ENCODE data around the gene TP53RK.

The TP53RK gene

GRCh38 chr20:46640536-46641311 lies 48.5 kb downstream of the TP53RK start:
- no peak for DNase-seq (ENCODE audit: low read depth in 1 of 2, low spot score in 1 of 2)

GRCh38 chr20:46640044-46640443 lies 49.2 kb downstream of the TP53RK start:
- DNase-seq (ENCODE audit: low read depth in 1 of 2, low spot score in 1 of 2), result no peak

DNA sequence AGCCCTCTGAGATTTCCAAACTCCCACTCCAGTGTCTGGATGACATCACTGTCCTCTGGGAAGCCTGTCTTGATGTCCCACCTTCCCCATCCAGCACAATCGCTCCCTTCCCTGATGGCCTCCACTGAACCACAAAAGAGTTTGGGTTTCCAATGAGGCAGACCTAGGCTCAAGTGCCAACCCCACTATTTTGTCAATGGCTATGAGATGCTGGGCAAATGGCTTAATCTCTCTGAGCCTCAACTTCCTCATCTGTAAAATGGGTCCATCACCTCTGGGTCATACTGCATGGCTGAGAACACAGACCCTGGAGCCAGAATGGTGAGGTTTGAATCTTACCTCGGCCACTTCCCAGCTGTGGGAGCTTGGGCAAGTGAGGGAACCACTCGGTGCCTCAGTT lies 49.7 kb downstream of the TP53RK start:
- DNase-seq (ENCODE audit: low read depth in 1 of 2, low spot score in 1 of 2), result no peak

GRCh38 chr20:46638898-46639274 lies 50.4 kb downstream of the TP53RK start:
- no peak for DNase-seq (ENCODE audit: low read depth in 1 of 2, low spot score in 1 of 2)

DNA sequence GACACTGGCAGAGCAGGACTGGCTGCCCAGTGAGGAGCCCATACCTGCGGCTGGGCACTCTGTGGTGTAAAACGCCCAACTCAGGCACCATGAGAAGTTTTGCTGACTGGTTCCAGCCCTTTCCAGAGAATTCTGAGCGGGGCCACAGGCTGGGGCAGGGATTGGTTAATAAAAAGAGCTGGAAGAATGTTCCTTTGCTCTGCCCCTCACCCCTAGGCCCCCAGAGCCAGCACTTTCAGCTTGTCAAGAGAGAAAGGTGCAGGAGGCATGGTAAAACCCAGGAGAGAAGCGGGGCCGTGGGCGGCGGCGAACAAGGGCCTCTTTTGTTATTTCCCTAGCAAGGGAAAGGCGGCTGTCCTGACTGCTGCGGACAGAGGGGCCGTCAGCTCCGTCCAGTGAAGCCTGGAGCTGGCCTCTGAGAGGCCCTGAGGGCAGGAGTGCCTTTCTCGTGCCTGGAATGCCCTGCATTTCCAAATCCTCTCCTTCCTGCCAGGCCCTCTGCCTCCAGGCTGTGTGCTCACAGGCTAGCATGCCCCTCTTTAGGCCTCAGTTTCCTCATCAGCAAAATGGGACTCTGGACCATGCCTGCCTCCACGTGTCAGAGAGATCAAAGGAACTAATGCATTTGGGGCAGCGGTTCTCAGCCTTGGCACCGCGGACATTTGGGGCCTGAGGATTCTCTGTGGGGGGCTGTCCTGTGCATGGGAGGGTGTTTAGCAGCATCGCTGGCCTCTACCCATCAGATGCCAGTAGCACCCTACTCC lies 50.9 kb downstream of the TP53RK start:
- DNase-seq (ENCODE audit: low read depth in 1 of 2, low spot score in 1 of 2), result no peak

- DNase-seq (ENCODE audit: low read depth in 1 of 2, low spot score in 1 of 2), result no peak
These were observed 51.7 kb downstream of the TP53RK start for GRCh38 chr20:46637427-46638133.

DNA sequence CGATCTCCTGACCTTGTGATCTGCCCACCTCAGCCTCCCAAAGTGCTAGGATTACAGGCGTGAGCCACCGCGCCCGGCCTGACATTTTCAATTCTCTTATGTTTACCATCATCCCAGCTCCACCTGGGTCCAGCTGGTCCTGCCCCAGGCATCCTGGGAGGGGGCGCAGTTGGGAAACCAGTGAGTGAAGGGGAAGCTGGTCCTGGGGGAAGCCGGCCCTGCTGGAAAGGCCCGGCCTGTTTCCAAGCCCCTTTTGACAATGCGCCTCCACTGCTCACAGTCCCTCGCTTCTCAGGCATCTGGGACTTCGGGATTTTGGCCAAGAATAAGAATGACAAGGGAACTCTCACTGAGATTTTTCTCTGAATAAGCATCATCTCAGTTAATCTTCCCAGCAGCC lies 52.2 kb downstream of the TP53RK start:
- DNase-seq (ENCODE audit: low read depth in 1 of 2, low spot score in 1 of 2), result no peak

DNA sequence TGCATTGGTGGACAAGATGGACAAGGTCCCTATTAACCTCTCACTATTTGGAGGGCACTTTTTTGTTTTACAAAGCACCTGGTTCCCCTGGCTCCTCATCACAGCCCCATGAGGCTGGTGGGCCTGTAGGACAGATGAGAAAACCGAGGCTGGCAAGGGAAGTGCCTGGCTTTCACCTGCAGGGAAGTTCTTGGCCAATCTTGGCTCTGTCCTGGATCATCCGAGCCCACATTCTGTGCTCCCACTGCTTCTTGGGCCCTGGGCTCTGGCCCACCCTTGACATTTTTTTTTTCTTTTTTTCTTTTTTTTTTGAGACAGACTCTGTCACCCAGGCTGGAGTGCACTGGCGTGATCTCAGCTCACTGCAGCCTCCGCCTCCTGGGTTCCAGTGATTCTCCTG lies 52.7 kb downstream of the TP53RK start:
- no peak for DNase-seq (ENCODE audit: low read depth in 1 of 2, low spot score in 1 of 2)

GRCh38 chr20:46635514-46636136 lies 53.6 kb downstream of the TP53RK start:
- no peak for DNase-seq (ENCODE audit: low read depth in 1 of 2, low spot score in 1 of 2)

DNA sequence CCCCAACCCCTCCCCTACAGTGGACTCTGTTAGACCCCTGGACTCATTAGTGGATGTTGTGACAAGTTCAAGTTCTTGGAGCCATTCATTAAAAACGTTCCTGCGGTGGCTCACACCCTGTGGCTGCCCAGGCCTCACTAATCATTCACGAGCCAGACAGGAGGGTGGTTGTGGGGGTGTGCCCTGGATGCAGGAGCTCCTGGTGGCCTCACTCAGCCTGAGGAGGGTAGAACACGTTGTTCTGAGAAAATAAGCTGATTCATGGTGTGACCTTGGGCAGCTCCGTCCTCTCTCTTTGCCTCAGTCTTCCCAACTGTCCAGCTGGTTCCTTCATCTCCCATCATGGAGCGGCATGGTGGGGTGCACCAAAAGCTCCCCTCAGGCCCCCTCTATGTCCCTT lies 54.7 kb downstream of the TP53RK start:
- no peak for DNase-seq (ENCODE audit: low read depth in 1 of 2, low spot score in 1 of 2)

Data from stimulated activated CD4-positive, alpha-beta T cell treated with anti-CD3 and anti-CD28 coated beads, Interleukin-15, amount 100 ng/mL, for 1 hour (primary cell).